HepG2 (cell line): ENCODE results near the gene P2RX7. TPM values are rescaled to one million over a fixed set of nuclear protein-coding genes. Genes with fewer than 3 reads are reported as not detected.

Experiments
- ARNT ChIP-seq: fragments of 450-650 bp; IDR thresholded peaks from 2 replicates; pipeline ENCODE4 v1.6.1; 2017
- ATM ChIP-seq: fragments of 450-650 bp; IDR thresholded peaks from 2 replicates; pipeline ENCODE4 v1.7.1; 2017; ENCODE audit warnings: mild to moderate bottlenecking, borderline replicate concordance
- CHD2 ChIP-seq: IDR thresholded peaks from 2 replicates; pipeline ENCODE4 v1.6.1; 2011; ENCODE audit warnings: low read depth, low read length, improper control_type of control experiment
- CHD4 ChIP-seq: fragments of 200-600 bp; sonication (generic); IDR thresholded peaks from 2 replicates; pipeline ENCODE4 v1.7.0; 2017; ENCODE audit warnings: mild to moderate bottlenecking, low read length, borderline replicate concordance
- KDM2A ChIP-seq: sonication (generic); formaldehyde crosslinking; IDR thresholded peaks from 2 replicates; pipeline ENCODE4 v1.4.0; 2020; ENCODE audit warnings: low read depth, missing genetic modification reagents, borderline replicate concordance
- REPIN1 ChIP-seq: sonication (generic); formaldehyde crosslinking; IDR thresholded peaks from 2 replicates; pipeline ENCODE4 v1.8.0; 2022; ENCODE audit warnings: missing genetic modification reagents, low read depth, mild to moderate bottlenecking, borderline replicate concordance
- RFX1 ChIP-seq: fragments of 450-650 bp; IDR thresholded peaks from 2 replicates; pipeline ENCODE4 v1.6.1; 2017
- SMAD9 ChIP-seq: sonication (generic); formaldehyde crosslinking; IDR thresholded peaks from 2 replicates; pipeline ENCODE4 v1.5.1; 2020; ENCODE audit warnings: mild to moderate bottlenecking, missing genetic modification reagents
- TBX3 ChIP-seq: fragments of 450-650 bp; IDR thresholded peaks from 2 replicates; pipeline ENCODE4 v1.6.1; 2017; ENCODE audit warnings: antibody characterized with exemption, mild to moderate bottlenecking, inconsistent platforms, borderline replicate concordance
- ZBTB1 ChIP-seq: sonication (generic); formaldehyde crosslinking; IDR thresholded peaks from 2 replicates; pipeline ENCODE4 v1.4.0; 2020; ENCODE audit warnings: missing genetic modification reagents, borderline replicate concordance
- ZNF253 ChIP-seq: sonication (generic); formaldehyde crosslinking; IDR thresholded peaks from 2 replicates; pipeline ENCODE4 v1.8.0; 2022; ENCODE audit warnings: mild to moderate bottlenecking, missing genetic modification reagents, borderline replicate concordance
- ZNF282 ChIP-seq: fragments of 450-650 bp; IDR thresholded peaks from 2 replicates; pipeline ENCODE4 v1.6.1; 2018; ENCODE audit not compliant: partially characterized antibody
- ZNF589 ChIP-seq: sonication (generic); formaldehyde crosslinking; conservative IDR thresholded peaks from 2 replicates; pipeline ENCODE4 v1.8.0; 2022; ENCODE audit warnings: mild to moderate bottlenecking, moderate library complexity, missing genetic modification reagents
- polyA plus RNA-seq, 8 experiments: library from polyadenylated mRNA; depleted of rRNA in 3 of 8; stranded (reverse) in 7 of 8; unstranded in 1 of 8; fragments of >200 nt; fragmentation: Illumina TruSeq in 4 of 8; extraction: Trizol in 4 of 8; gene quantifications; 2 replicates each; pipeline versions ENCODE4 v1.2.1 to v1.2.3, GENCODE V29; 2011 to 2016; ENCODE audit warnings: low read depth in 4 of 8, missing spikeins in 1 of 8, mixed read lengths in 1 of 8; ENCODE audit not compliant: insufficient read depth in 1 of 8
- total RNA-seq, 5 experiments: library from RNA; depleted of rRNA; stranded (reverse); fragments of >200 nt; fragmentation: Illumina TruSeq; extraction: Trizol; gene quantifications; 2 replicates each; pipeline ENCODE4 v1.2.3, GENCODE V29; 2016; ENCODE audit warnings: low read depth in 1 of 5
- TF ChIP-seq, protein P1 (sequence below): IDR thresholded peaks from 2 replicates; pipeline ENCODE4 v1.6.1; 2018; ENCODE audit warnings: missing genetic modification reagents
- TF ChIP-seq, protein P2 (sequence below): sonication (generic); formaldehyde crosslinking; IDR thresholded peaks from 2 replicates; pipeline ENCODE4 v1.4.0; 2020; ENCODE audit warnings: mild to moderate bottlenecking, missing genetic modification reagents, borderline replicate concordance
- TF ChIP-seq, protein P3 (sequence below): sonication (generic); formaldehyde crosslinking; IDR thresholded peaks from 2 replicates; pipeline ENCODE4 v1.8.1; 2022; ENCODE audit warnings: low read depth, mild to moderate bottlenecking, missing genetic modification reagents
- TF ChIP-seq, protein P4 (sequence below): sonication (generic); formaldehyde crosslinking; IDR thresholded peaks from 2 replicates; pipeline ENCODE4 v1.5.0; 2020; ENCODE audit warnings: missing genetic modification reagents
- TF ChIP-seq, protein P5 (sequence below): sonication (generic); formaldehyde crosslinking; IDR thresholded peaks from 2 replicates; pipeline ENCODE4 v1.5.0; 2020; ENCODE audit warnings: missing genetic modification reagents

Gene P2RX7
- total and polyA plus RNA-seq, 2 of the 13 experiments (the other 11 are each of a cell fraction or from before 2014, with no cell fraction given): 0.13 to 0.73 TPM

DNA sequence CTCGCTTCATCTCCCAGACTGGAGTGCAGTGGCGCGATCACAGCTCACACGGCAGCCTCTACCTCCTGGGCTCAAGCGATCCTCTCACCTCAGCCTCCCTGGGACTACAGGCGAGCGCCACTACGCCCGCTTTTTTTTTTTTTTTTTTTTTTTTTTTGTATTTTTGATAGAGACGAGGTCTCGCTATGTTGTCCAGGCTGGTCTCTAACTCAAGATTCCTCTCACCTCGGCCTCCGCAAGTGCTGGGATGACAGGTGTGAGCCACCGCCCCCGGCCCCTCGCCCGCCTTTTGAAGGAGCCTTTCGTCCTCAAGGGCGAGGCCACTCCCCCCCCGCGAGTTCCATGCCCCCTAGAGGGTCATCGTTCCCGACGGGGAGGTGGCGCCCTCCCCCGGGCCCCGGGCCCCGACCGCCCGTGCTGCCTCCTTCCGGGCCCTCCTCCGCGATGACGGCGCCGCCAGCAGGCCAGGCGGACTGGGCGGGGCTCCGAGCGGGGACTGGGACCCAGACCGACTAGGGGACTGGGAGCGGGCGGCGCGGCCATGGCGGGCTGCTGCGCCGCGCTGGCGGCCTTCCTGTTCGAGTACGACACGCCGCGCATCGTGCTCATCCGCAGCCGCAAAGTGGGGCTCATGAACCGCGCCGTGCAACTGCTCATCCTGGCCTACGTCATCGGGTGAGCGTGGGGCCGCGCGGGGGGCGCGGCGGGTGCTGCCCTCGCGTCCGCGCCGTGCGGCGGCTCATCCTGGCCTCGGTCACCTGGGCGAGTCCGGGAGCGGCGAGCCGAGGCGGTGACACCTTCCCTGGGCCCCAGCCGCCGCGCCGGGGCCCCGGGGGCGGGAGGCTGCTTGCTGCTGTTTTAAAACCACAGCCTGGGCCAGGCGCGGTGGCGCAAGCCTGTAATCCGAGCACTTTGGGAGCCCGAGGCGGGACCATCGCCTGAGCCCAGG is 77.2 kb downstream of the P2RX7 start, which contains the start of gene P2RX4 (continued):
- no peak for TF ChIP-seq ATM
- no peak for TF ChIP-seq ZNF282
- no peak for TF ChIP-seq ARNT
- TF ChIP-seq, protein P1, sequence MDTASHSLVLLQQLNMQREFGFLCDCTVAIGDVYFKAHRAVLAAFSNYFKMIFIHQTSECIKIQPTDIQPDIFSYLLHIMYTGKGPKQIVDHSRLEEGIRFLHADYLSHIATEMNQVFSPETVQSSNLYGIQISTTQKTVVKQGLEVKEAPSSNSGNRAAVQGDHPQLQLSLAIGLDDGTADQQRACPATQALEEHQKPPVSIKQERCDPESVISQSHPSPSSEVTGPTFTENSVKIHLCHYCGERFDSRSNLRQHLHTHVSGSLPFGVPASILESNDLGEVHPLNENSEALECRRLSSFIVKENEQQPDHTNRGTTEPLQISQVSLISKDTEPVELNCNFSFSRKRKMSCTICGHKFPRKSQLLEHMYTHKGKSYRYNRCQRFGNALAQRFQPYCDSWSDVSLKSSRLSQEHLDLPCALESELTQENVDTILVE (CRISPR knock-in tag): peak; percentile 87
- no peak for TF ChIP-seq ZBTB1 (CRISPR knock-in tag)
- 0 out of 2 replicates have a peak, but pooled peaks have one; percentile 49 for TF ChIP-seq SMAD9
- 0 out of 2 replicates have a peak, but pooled peaks have one; percentile 29 for TF ChIP-seq ZNF589 (CRISPR knock-in tag)
- TF ChIP-seq CHD2: no peak
- TF ChIP-seq, protein P2, sequence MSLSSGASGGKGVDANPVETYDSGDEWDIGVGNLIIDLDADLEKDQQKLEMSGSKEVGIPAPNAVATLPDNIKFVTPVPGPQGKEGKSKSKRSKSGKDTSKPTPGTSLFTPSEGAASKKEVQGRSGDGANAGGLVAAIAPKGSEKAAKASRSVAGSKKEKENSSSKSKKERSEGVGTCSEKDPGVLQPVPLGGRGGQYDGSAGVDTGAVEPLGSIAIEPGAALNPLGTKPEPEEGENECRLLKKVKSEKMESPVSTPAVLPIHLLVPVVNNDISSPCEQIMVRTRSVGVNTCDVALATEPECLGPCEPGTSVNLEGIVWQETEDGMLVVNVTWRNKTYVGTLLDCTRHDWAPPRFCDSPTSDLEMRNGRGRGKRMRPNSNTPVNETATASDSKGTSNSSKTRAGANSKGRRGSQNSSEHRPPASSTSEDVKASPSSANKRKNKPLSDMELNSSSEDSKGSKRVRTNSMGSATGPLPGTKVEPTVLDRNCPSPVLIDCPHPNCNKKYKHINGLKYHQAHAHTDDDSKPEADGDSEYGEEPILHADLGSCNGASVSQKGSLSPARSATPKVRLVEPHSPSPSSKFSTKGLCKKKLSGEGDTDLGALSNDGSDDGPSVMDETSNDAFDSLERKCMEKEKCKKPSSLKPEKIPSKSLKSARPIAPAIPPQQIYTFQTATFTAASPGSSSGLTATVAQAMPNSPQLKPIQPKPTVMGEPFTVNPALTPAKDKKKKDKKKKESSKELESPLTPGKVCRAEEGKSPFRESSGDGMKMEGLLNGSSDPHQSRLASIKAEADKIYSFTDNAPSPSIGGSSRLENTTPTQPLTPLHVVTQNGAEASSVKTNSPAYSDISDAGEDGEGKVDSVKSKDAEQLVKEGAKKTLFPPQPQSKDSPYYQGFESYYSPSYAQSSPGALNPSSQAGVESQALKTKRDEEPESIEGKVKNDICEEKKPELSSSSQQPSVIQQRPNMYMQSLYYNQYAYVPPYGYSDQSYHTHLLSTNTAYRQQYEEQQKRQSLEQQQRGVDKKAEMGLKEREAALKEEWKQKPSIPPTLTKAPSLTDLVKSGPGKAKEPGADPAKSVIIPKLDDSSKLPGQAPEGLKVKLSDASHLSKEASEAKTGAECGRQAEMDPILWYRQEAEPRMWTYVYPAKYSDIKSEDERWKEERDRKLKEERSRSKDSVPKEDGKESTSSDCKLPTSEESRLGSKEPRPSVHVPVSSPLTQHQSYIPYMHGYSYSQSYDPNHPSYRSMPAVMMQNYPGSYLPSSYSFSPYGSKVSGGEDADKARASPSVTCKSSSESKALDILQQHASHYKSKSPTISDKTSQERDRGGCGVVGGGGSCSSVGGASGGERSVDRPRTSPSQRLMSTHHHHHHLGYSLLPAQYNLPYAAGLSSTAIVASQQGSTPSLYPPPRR (CRISPR knock-in tag): no peak
- TF ChIP-seq, protein P3, sequence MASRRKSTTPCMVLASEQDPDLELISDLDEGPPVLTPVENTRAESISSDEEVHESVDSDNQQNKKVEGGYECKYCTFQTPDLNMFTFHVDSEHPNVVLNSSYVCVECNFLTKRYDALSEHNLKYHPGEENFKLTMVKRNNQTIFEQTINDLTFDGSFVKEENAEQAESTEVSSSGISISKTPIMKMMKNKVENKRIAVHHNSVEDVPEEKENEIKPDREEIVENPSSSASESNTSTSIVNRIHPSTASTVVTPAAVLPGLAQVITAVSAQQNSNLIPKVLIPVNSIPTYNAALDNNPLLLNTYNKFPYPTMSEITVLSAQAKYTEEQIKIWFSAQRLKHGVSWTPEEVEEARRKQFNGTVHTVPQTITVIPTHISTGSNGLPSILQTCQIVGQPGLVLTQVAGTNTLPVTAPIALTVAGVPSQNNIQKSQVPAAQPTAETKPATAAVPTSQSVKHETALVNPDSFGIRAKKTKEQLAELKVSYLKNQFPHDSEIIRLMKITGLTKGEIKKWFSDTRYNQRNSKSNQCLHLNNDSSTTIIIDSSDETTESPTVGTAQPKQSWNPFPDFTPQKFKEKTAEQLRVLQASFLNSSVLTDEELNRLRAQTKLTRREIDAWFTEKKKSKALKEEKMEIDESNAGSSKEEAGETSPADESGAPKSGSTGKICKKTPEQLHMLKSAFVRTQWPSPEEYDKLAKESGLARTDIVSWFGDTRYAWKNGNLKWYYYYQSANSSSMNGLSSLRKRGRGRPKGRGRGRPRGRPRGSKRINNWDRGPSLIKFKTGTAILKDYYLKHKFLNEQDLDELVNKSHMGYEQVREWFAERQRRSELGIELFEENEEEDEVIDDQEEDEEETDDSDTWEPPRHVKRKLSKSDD (CRISPR knock-in tag): peak; percentile 20; the same call in 1 of the 2 replicates
- TF ChIP-seq, protein P4, sequence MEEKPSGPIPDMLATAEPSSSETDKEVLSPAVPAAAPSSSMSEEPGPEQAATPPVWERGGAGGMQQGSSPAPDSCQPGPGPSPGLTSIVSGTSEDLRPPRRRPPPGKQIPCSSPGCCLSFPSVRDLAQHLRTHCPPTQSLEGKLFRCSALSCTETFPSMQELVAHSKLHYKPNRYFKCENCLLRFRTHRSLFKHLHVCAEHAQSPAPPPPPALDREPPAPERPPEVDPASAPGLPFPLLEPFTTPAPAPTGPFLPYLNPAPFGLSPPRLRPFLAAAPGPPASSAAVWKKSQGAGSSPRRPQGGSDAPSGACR (CRISPR knock-in tag): 0 out of 2 replicates have a peak, but pooled peaks have one; percentile 30
- TF ChIP-seq CHD4: no peak
- peak; percentile 63; the same call in 1 of the 2 replicates for TF ChIP-seq REPIN1 (CRISPR knock-in tag)
- peak; percentile 68 for TF ChIP-seq KDM2A
- no peak for TF ChIP-seq TBX3
- TF ChIP-seq ZNF253: peak; percentile 74; the same call in 1 of the 2 replicates
- no peak for TF ChIP-seq RFX1
- TF ChIP-seq, protein P5, sequence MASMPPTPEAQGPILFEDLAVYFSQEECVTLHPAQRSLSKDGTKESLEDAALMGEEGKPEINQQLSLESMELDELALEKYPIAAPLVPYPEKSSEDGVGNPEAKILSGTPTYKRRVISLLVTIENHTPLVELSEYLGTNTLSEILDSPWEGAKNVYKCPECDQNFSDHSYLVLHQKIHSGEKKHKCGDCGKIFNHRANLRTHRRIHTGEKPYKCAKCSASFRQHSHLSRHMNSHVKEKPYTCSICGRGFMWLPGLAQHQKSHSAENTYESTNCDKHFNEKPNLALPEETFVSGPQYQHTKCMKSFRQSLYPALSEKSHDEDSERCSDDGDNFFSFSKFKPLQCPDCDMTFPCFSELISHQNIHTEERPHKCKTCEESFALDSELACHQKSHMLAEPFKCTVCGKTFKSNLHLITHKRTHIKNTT (CRISPR knock-in tag): no peak
